NCI-H2107 treated with DMSO at 0.1 percent for 48 hours (cell line): ENCODE data around the gene SPTY2D1.

ENCODE experiments used
- DNase-seq: peaks from one replicate; lab custom pipeline; 2025; ENCODE audit not compliant: unreplicated experiment; lab: John Stamatoyannopoulos, UW

SPTY2D1 gene

DNA sequence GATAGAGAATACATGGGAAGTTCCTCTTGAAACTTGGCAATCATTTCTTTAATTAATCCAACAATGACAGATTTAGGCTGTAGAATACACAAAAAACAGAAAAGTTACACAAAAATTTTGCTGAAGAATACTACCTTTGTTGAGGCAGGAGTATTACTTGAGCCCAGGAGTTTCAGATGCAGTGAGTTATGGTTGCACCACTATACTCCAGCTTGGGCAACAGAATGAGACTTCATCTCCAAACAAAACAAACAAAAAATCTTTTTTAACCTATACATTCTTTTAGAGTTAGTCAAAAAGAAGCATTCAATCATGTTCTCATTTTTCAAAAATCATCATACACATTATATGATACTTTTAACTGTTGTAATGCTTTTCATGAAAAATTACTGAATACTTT lies 67.7 kb downstream of the SPTY2D1 start:
- no peak for DNase-seq

- no peak for DNase-seq
Measured at GRCh38 chr11:18564149-18564548, 70.0 kb downstream of the SPTY2D1 start.

DNA sequence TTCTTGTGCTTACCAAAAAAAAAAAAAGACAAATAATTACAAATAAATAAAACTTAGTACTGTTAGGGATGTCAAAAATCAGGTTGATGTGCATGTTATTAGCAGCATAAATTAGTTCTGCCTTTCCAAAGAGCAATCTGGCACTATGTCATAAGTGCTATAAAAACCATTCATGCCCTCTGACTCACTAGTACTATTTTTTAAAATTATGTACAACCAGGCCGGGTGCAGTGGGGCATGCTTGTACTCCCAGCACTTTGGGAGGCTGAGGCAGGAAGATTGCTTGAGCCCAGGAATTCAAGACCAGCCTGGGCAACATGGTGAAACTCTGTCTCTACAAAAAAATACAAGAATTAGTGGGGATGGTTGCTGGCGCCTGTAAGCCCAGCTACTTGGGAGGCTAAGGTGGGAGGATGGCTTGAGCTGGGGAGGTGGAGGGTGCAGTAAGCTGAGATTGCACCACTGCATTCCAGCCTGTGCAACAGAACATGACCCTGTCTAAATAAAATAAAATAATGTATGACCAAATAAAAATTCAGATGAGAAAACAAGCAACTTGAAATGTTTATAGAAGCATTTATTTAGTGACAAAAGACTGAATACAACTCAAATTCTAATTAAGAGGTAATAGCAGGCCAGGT lies 70.9 kb downstream of the SPTY2D1 start:
- no peak for DNase-seq
